Mammary epithelial cell (primary cell): ENCODE measurements around the gene SRP9.

ENCODE experiments used
- EZH2 ChIP-seq: IDR thresholded peaks from 2 replicates; pipeline ENCODE4 v1.6.1; 2012; ENCODE audit warnings: low read length, inconsistent platforms, borderline replicate concordance
- TF ChIP-seq, protein P1 (sequence below), 2 donors: IDR thresholded peaks in 1 of 2; conservative IDR thresholded peaks in 1 of 2; 2 replicates each; pipeline ENCODE4 v1.5.1; 2011 to 2012; ENCODE audit warnings: inconsistent platforms in 2 of 2, low read length in 2 of 2, mild to moderate bottlenecking in 2 of 2, control low read depth in 1 of 2, low read depth in 1 of 2; ENCODE audit not compliant: insufficient read depth in 1 of 2; ENCODE audit errors: extremely low read depth in 1 of 2

DNA sequence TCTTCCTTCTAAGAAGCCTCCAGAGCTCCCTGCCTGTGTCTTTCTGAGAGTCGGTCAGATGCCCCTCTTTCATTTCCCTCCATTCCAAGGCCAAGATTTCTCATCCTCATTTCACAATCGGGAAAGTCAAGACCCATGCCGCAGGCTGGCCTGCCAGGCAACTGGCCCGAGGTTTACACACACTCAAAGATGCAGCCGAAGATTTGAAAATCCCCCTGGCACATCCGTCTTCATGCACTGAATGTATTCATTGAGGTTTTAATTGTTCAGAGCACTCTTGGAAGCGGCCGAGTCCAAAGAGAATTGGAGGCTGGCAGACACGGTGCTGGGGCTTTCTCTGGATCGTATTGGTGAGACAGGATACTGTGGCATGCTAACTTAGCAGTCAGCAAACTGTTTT lies 29.1 kb upstream of the SRP9 start:
- TF ChIP-seq, protein P1, sequence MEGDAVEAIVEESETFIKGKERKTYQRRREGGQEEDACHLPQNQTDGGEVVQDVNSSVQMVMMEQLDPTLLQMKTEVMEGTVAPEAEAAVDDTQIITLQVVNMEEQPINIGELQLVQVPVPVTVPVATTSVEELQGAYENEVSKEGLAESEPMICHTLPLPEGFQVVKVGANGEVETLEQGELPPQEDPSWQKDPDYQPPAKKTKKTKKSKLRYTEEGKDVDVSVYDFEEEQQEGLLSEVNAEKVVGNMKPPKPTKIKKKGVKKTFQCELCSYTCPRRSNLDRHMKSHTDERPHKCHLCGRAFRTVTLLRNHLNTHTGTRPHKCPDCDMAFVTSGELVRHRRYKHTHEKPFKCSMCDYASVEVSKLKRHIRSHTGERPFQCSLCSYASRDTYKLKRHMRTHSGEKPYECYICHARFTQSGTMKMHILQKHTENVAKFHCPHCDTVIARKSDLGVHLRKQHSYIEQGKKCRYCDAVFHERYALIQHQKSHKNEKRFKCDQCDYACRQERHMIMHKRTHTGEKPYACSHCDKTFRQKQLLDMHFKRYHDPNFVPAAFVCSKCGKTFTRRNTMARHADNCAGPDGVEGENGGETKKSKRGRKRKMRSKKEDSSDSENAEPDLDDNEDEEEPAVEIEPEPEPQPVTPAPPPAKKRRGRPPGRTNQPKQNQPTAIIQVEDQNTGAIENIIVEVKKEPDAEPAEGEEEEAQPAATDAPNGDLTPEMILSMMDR (conservative IDR thresholded peaks at IDR 0.05 in 1 of 2, IDR thresholded peaks at IDR 0.05 in 1 of 2; ENCODE audit: extremely low read depth in 1 of 2, insufficient read depth in 1 of 2, low read depth in 1 of 2, low read length in 2 of 2) = no peak
- TF ChIP-seq EZH2 = no peak
